NCI-H345 (cell line): ENCODE data around the gene LIPM.
A peak's percentile ranks its signal among the peaks of the same experiment; 100 is the strongest.

ENCODE experiments used
- DNase-seq: peaks from one replicate; lab custom pipeline; 2025; lab: John Stamatoyannopoulos, UW

The LIPM gene

DNA sequence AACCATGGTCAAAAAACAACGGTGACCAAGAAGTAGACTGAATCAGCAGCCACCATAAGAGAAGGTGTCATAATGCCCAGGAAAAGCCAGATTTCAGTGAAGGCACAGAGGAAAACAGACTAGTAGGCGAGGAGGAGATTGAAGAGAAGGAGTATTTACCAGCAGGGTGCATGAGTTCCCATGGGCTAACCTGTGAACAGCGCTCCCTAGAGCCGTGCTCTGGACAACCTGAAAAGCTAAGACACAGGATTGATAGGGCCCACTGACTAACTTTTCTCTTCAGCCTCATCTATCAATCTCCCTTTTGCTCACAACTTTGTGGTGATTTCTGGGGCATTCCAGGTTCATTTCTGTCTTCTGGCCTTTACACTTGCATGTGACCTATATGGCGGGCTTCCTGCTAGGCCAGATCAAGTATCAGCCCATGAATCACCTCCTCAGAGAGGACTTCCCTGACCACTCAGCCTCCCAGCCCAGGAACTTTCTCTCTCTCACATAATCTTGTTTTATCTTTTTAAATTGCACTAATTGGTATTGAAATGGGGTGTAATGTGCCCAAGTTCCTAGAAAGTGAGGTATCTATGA is 36.3 kb downstream of the LIPM start:
- no peak for DNase-seq

DNA sequence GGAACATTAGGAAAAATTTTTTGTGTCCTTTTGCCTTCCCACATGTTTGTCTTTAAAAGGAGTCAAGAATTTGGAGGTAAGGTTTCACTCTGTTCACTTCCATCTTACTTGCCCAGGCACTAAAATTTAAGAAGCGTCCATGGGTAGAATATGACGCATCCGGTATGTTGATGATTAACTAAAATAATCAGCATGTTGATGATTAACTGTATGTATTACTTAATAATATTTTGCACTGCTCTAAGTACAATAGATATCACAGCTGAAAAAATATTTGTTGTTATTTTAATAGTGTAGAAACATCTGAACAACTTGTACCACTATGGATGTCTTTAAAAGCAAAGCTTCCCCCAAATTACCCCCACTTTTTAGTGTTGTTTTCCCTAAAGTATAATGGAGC is 37.6 kb downstream of the LIPM start:
- no peak for DNase-seq

DNA sequence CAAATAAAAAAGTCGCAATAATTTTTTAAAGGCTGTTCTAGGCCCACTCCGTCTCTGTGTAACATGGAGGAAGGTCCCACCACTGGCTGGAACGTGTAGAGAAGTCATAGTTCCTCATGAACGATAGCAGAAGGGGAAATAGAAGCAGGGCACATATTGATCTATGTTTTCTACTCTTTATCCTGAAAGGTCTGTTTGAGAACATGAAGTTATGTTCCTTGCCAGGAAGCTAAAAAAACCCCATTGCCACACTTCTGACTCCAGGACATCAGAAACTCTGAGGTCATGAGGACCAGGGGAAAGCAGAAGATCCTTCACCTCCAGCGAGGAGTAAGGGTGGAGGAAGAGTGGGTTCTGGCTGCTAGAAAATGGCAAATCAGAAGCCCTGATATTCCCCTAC is 38.4 kb downstream of the LIPM start:
- no peak for DNase-seq

DNA sequence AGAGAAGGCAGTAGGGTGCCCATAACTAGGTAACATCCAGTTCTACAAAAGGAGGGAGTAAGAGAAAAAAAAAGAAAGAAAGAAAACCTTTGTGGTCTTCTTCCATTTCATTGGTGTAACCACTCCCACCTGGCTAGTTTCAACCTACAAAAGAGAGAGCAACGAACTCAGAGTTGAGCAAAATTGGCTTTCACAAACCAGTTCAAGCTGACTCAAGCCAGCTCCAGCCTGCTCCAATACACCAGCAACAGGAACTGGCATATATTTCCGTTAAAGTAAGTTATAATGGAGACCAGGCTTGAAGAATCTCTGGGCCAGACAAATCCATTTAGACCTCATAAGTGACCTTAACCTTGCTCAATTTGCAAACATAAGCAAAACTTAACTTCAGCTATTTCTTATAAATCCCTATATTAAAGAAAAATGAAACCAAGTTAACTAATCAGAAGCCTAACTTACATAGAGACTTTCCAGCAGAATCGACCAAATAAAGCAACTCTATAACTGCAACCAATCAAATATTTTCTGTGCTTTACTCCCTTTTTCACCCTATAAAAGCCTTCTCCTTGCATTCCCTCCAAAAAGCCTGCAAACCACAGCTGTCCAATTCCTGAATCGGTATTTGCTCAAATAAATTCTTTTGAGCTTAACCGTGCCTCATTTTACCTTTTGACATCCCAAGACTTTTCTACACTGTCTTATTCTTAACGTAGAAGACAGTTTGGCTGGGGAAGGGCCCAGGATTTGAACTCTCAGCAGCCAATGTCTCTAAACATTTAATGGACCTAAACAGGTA is 39.0 kb downstream of the LIPM start:
- no peak for DNase-seq

DNA sequence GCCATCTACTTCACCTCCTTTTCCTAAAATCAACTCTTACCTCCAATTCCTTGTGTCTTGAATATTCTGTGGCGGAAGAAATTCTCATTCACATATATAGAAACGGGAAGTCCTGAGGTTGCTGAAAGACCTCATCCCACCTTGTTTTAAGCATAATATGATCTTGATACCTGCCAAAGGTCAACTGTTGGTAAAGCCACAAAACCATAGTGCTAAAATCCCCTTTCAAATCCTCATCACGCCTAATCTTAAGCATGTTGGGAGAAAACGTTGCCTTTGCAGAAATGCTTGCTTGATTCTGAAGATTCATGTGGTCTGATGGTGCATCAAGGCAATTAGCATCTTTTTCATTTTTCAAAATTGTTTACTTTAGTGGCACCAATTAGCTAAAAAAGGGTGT is 40.6 kb downstream of the LIPM start:
- DNase-seq = no peak

DNA sequence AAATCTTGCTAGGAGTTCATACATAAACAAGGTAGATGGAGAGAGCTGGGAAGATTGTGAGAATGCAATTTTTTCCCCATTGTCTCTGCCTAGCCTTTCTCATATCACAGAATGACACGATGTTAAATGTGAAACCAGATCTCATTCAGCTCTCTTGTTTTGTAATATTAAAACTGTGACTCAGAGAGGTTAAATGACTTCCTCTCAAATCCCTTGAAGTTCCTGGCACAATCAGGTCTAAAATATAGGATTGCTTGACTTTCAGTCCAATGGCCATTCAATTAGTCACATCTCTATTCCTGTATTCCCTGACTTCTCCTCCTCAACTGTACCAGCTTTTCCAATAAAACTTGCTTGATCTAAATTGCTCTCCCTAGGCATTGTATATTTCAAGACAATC is 46.0 kb downstream of the LIPM start:
- DNase-seq = no peak

DNA sequence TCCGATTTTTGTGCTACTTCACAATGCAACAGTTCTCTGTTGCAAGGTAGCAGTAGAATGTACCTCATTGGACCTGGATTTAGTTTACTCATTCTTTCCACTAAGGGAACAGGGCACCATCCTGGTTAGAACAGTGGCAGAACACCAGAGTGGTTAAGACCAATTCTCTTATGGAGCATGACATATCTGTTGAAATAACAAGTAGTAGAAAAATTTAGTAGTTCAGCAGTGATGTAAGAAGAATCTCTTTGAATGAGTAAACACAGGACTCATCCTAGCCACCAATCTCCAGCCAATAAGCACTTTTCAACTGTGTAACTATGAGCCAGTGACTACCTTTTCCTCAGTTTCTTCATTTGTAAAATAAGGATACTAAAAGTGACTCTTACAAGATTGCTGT is 46.7 kb downstream of the LIPM start:
- DNase-seq = no peak

DNA sequence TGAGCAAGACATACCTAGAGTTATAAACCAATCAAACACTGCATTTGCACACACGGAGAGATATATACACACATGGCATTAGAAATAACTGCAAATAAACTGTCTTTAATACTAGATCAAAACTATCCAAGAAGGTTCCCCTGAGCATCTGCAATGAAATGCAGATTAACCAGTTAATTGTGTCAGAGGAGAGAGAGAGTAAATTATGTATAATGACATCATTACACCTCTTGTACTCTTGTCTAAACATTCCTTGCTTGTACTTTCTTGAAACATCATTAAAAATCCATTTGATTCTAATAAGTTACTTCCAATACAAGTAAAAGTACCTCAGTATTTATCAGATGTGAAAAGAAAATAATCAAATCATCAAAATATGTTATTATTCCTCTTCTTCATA is 48.2 kb downstream of the LIPM start:
- no peak for DNase-seq

DNA sequence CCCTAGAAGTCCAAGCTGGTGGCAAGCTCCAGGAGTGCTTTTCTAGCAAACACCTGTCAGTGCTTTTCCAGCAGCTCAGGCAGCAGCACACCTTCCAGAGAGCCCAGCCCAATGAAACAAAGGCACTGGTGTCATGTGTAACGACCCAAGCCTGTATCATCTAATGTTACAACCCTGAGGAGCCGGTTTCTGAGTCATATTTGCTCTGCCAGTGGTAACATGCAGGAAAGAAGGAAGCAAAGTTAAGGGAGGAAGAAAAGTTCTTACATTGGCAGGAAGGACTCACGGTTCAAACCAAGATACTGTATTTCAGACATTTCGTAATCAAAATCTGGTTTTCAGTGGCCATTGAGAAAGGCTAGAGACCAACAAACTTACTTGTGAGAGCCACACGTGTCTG is 49.2 kb downstream of the LIPM start, which contains the start of gene ANKRD22:
Gene ANKRD22 (minus strand): TSS at position 139 of the 400 bp plus-strand sequence. CDS start 237 bp downstream, outside the sequence.
- DNase-seq = peak; percentile 24

DNA sequence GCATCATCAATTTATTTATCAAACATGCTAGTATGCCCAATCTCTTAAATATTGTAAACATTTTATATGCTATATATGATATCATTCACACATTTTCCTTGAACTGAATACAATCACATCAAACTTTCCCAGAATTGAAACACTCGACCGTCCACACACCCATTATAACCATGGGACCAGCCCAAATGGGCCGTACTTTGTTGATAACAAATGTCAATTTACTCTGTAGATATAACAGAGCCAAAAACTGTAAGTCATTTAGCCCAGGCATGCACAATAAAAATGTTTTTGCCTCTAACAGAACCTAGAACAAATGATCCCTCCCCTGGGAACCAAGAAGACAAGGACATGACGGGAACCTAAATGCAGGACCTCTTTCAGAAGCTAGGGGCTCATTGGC is 49.8 kb downstream of the LIPM start:
- DNase-seq = no peak

DNA sequence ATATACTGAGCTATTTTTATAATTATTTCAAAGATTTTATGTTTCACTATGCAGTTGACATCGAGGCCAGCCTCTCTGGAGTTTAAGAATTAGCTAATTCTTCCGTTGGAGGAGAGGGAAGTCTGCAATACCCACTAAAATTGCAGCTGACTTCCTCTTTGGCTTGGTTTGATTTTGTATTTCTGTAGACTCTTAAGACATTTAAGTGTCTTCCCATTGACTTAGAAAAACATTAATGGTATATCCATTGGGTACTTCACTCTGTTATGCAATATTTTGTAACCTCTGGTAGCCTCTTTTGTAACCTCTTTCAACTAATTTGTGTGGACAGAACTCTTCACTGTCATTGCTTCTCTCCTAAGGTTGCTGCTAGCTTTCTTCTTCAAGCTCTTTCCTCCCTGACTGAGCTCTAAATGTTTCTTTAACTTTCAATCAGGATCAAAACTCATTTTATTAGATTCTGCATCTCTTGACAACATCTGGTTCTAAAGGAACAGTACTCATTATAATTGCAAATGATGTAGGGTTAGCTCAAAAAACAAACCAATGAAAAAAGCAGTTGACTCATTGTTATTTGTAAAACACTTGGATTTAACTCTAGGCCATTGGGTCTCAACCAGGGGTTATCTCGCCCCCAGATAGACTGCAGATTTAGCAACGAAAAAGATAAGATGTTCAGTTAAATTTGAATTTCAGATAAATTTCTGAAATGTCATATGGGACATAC is 50.8 kb downstream of the LIPM start:
- DNase-seq = no peak

DNA sequence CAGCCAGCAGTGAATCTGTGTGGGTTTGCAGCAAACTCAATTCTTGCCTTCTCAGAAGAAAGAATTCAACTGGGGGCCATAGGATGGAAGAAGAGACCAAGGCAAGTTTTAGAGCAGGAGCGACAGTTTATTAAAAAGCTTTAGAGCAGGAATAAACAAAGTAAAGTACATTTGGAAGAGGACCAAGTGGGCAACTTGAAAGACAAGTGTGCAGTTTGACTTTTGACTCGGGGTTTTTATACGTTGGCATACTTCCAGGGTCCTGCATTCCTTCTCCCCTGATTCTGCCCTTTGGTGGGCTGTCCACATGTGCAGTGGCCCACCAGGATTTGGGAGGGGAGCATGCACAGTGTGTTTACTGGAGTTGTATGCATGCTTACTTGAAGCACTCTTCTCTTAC is 52.2 kb downstream of the LIPM start:
- no peak for DNase-seq

DNA sequence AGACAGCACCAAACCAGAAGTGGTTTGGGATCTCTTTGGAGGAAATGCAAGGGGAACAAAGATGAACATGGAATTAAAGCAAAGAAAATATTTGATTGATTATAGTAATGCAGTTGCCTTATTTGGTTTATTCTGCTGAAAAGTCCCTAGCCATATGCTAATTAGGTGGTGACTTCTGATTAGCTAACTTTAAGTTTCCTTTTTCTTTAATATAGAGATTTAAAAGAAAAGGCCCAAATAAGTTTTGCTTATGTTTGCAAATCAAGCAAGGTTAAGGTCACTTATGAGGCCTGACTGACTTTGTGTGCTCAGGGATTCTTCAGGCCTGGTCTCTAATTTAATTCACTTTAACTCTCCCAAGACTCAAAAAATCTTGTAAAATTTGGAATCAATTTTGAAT is 55.3 kb downstream of the LIPM start:
- no peak for DNase-seq

DNA sequence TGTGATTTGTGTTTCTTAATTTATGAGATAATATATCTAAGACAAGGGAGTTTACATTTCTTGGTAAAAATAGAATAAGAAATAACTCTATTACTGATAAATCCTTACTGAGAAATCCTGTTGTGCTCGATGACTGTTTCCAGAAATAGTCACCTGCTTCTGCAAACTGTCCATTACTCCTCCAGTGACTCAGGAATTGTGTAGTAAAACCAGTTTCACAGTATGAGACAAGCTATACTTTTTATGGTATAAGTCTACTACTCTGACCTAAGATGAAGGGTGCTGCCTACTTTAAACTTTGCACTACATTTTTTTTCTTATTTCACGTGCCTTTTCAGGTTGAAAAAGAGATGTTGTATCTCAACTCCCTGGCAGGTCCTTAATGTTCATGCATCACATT is 56.0 kb downstream of the LIPM start:
- DNase-seq = no peak

DNA sequence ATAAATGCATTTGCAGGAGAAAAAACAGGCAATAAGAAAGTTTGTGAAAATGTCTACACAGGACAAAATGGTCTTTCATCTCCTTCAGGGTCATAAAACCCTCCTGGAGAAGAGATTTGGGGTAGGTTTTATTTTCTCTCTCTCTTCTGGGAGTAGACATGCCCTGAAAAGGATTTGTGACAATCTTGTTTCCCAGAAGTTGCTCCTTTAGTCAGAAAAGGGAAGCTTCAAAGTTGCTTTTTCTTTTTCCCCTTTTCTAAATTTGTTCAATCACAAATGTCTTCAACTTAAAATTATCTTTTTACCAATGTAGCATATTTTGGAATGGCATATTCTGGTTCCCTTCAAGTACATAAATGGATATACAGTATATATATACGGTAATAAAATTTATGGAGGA is 58.5 kb downstream of the LIPM start:
- no peak for DNase-seq

DNA sequence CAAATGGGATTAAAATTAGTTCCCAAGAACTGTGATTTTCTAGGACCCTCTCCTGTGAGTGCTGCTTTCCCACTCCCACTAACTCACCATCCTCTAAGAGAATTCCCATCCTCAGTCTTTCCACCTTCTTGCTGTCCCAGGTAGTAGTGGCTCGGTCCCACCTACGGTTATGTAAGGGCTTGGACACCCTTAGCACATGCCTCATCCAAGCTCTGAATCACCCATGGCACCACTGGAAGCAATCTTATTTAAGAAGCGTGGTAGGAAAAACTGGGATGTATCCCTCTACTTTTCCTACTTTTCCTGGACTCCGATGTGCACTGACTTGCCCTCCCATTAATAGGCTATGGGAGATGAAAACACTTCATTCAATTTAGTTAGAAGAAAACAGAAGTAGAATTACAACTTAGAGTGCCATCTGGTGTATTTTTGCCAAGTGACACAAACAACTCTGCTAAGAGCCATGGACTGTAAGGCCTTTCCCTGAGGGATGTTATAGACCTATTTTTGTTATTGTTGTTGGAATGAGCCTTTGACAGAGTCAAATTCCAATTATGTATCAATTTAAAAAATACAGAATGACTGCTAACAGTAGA is 62.8 kb downstream of the LIPM start:
- no peak for DNase-seq

DNA sequence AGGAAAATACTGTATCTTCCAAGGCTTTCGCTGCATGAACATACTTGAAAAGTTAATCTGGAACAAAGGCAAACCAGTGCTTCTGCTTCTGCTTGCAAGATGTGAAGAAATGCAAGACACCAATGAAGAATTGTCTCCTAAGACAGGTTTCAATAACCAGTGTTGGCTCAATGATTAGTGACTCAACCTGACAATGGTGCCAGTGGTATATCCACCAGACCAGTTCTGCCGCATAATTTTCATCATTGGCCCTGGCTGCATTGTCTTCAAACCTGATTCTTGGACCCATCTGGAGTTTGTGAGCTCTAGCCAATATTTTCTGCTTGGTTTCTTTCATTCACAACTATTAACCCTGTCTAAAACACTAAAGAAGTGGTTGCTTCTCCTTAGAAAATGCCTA is 63.9 kb downstream of the LIPM start:
- no peak for DNase-seq

DNA sequence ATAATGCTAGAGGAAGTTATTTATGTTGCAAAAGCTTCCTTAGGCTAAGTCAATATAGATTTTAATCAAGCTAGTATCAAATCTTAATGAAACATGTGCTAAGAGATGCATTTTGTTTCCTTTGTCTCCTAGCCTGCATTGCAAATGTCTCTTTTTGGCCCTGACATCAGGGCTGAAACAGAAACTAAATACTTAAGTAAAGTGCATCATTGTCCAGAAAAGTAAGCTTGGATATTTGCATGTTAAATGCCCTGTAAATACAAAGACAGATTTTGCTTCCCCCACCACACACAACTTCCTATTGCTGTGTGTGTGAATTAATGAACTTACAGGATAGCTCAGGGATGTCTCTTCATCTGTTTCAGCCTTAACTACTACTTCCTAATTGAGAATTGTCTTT is 67.6 kb downstream of the LIPM start:
- no peak for DNase-seq
